ENCODE results near the gene TNIK.
A peak's percentile ranks its signal among the peaks of the same experiment; 100 is the strongest.
"Not testable (repeated sequence)": the region's sequence is repeated elsewhere in the genome, so short reads cannot be mapped to it uniquely, and the experiment has no call there.

The TNIK gene

GRCh38 chr3:171369156-171369555, 91.0 kb downstream of the TNIK start:
- no peak for DNase-seq
- no peak for ATAC-seq
- H3K9me3 Mint-ChIP-seq = no peaks in the 10 kb centered on the region
- H3K4me3 Mint-ChIP-seq = no peak overlapping the region
- no peaks in the 10 kb centered on the region for H3K27me3 Mint-ChIP-seq
- no peak overlapping the region for H3K27ac Mint-ChIP-seq
- H3K36me3 Mint-ChIP-seq (ENCODE audit: low read depth) = peaks cover 14% of the 10 kb centered on the region
- H3K4me1 Mint-ChIP-seq = peaks cover 15% of the 10 kb centered on the region

- Mint-ChIP-seq H3K4me1 (peaks cover 17% of the 10 kb centered on the region), H3K36me3 (ENCODE audit: low read depth) (peaks cover 14% of the 10 kb centered on the region)
- not testable (repeated sequence) for H3K9me3 Mint-ChIP-seq, ATAC-seq, H3K27ac Mint-ChIP-seq, H3K4me3 Mint-ChIP-seq, H3K27me3 Mint-ChIP-seq, DNase-seq
Measured at GRCh38 chr3:171366738-171367137, 93.5 kb downstream of the TNIK start.

- Mint-ChIP-seq H3K4me3 (no peak overlapping the region), H3K27ac (no peak overlapping the region), H3K9me3 (no peaks in the 10 kb centered on the region), H3K4me1 (peaks cover 19% of the 10 kb centered on the region), H3K36me3 (ENCODE audit: low read depth) (peaks cover 14% of the 10 kb centered on the region), H3K27me3 (no peaks in the 10 kb centered on the region)
- DNase-seq (no peak), ATAC-seq (no peak)
Measured at GRCh38 chr3:171366043-171366442, 94.2 kb downstream of the TNIK start.

- no peaks in the 10 kb centered on the region for H3K9me3 Mint-ChIP-seq
- H3K4me3 Mint-ChIP-seq = no peak overlapping the region
- no peak overlapping the region for H3K27ac Mint-ChIP-seq
- DNase-seq (no peak), ATAC-seq (no peak)
- peaks cover 19% of the 10 kb centered on the region for H3K4me1 Mint-ChIP-seq
- peaks cover 14% of the 10 kb centered on the region for H3K36me3 Mint-ChIP-seq (ENCODE audit: low read depth)
- no peaks in the 10 kb centered on the region for H3K27me3 Mint-ChIP-seq
Measured at GRCh38 chr3:171365489-171365888, 94.7 kb downstream of the TNIK start.

GRCh38 chr3:171364500-171364899, 95.7 kb downstream of the TNIK start:
- Mint-ChIP-seq H3K9me3 (no peaks in the 10 kb centered on the region), H3K4me3 (no peak overlapping the region), H3K27ac (no peak overlapping the region), H3K4me1 (peaks cover 19% of the 10 kb centered on the region), H3K36me3 (ENCODE audit: low read depth) (peaks cover 14% of the 10 kb centered on the region), H3K27me3 (no peaks in the 10 kb centered on the region)
- DNase-seq (no peak), ATAC-seq (no peak)

GRCh38 chr3:171363202-171363601, 97.0 kb downstream of the TNIK start:
- no peak for DNase-seq
- Mint-ChIP-seq H3K4me1 (peaks cover 18% of the 10 kb centered on the region), H3K36me3 (ENCODE audit: low read depth) (peaks cover 8% of the 10 kb centered on the region), H3K27me3 (no peaks in the 10 kb centered on the region), H3K4me3 (no peak overlapping the region), H3K27ac (no peak overlapping the region), H3K9me3 (no peaks in the 10 kb centered on the region)
- no peak for ATAC-seq

GRCh38 chr3:171362575-171362974, 97.6 kb downstream of the TNIK start:
- H3K9me3 Mint-ChIP-seq = no peaks in the 10 kb centered on the region
- no peak for ATAC-seq

GRCh38 chr3:171358881-171359198, 101.4 kb downstream of the TNIK start:
- H3K27me3 Mint-ChIP-seq = no peaks in the 10 kb centered on the region
- H3K4me3 Mint-ChIP-seq = no peak overlapping the region
- no peaks in the 10 kb centered on the region for H3K9me3 Mint-ChIP-seq
- H3K4me1 Mint-ChIP-seq = peaks cover 43% of the 10 kb centered on the region
- ATAC-seq (no peak), DNase-seq (no peak)
- H3K36me3 Mint-ChIP-seq (ENCODE audit: low read depth) = peaks cover 1% of the 10 kb centered on the region
- H3K27ac Mint-ChIP-seq = no peak overlapping the region

More at GRCh38 chr3:171362575-171362974, 97.6 kb downstream of the TNIK start:
- peaks cover 3% of the 10 kb centered on the region for H3K36me3 Mint-ChIP-seq (ENCODE audit: low read depth)
- peaks cover 18% of the 10 kb centered on the region for H3K4me1 Mint-ChIP-seq
- H3K27ac Mint-ChIP-seq = no peak overlapping the region
- H3K4me3 Mint-ChIP-seq = no peak overlapping the region
- H3K27me3 Mint-ChIP-seq = no peaks in the 10 kb centered on the region
- no peak for DNase-seq

- peaks cover 1% of the 10 kb centered on the region for H3K36me3 Mint-ChIP-seq (ENCODE audit: low read depth)
- no peak overlapping the region for H3K4me3 Mint-ChIP-seq
- H3K27me3 Mint-ChIP-seq = no peaks in the 10 kb centered on the region
- H3K9me3 Mint-ChIP-seq = no peaks in the 10 kb centered on the region
- DNase-seq = no peak
- no peak for ATAC-seq
- no peak overlapping the region for H3K27ac Mint-ChIP-seq
- peaks cover 46% of the 10 kb centered on the region for H3K4me1 Mint-ChIP-seq
Measured at GRCh38 chr3:171358181-171358880, 101.9 kb downstream of the TNIK start.

- Mint-ChIP-seq H3K27ac (no peak overlapping the region), H3K27me3 (no peaks in the 10 kb centered on the region), H3K36me3 (ENCODE audit: low read depth) (peaks cover 1% of the 10 kb centered on the region), H3K4me3 (no peak overlapping the region), H3K4me1 (peaks cover 46% of the 10 kb centered on the region), H3K9me3 (no peaks in the 10 kb centered on the region)
- no peak for ATAC-seq
- DNase-seq = no peak
Measured at GRCh38 chr3:171357721-171358120, 102.5 kb downstream of the TNIK start.

- ATAC-seq (no peak), DNase-seq (no peak)
- Mint-ChIP-seq H3K36me3 (ENCODE audit: low read depth) (peaks cover 1% of the 10 kb centered on the region), H3K9me3 (no peaks in the 10 kb centered on the region), H3K27me3 (no peaks in the 10 kb centered on the region), H3K27ac (peak overlapping the region; percentile 28), H3K4me1 (peaks cover 50% of the 10 kb centered on the region), H3K4me3 (no peak overlapping the region)
Measured at GRCh38 chr3:171356251-171356650, 104.0 kb downstream of the TNIK start.

GRCh38 chr3:171354706-171355582, 105.3 kb downstream of the TNIK start:
- H3K4me3 Mint-ChIP-seq = no peak overlapping the region
- no peaks in the 10 kb centered on the region for H3K9me3 Mint-ChIP-seq
- no peak for ATAC-seq
- H3K27me3 Mint-ChIP-seq = no peaks in the 10 kb centered on the region
- DNase-seq = no peak
- H3K36me3 Mint-ChIP-seq (ENCODE audit: low read depth) = peaks cover 1% of the 10 kb centered on the region
- H3K27ac Mint-ChIP-seq = no peak overlapping the region
- peaks cover 55% of the 10 kb centered on the region for H3K4me1 Mint-ChIP-seq

- Mint-ChIP-seq H3K27me3 (no peaks in the 10 kb centered on the region), H3K36me3 (ENCODE audit: low read depth) (peaks cover 1% of the 10 kb centered on the region), H3K9me3 (no peaks in the 10 kb centered on the region), H3K4me1 (peaks cover 57% of the 10 kb centered on the region), H3K27ac (no peak overlapping the region), H3K4me3 (no peak overlapping the region)
- no peak for DNase-seq
- ATAC-seq = no peak
Measured at GRCh38 chr3:171354049-171354705, 106.0 kb downstream of the TNIK start.

- no peak for DNase-seq
- Mint-ChIP-seq H3K9me3 (no peaks in the 10 kb centered on the region), H3K27ac (no peak overlapping the region), H3K36me3 (ENCODE audit: low read depth) (no peaks in the 10 kb centered on the region), H3K4me3 (no peak overlapping the region), H3K4me1 (peaks cover 58% of the 10 kb centered on the region), H3K27me3 (no peaks in the 10 kb centered on the region)
- ATAC-seq = no peak
Measured at GRCh38 chr3:171353423-171353822, 106.8 kb downstream of the TNIK start.
